Breast epithelium (tissue), 3 donors: ENCODE results near the gene RNASET2.

Source experiments
- POLR2A ChIP-seq: fragments of 450-650 bp; IDR thresholded peaks from one replicate; pipeline ENCODE4 v1.6.1; 2016; ENCODE audit warnings: antibody characterized with exemption, mild to moderate bottlenecking, moderate library complexity
- TF ChIP-seq, protein P1 (sequence below), 3 donors: fragments of 450-650 bp; IDR thresholded peaks; one replicate each; pipeline ENCODE4 v1.5.1; 2016 to 2017; ENCODE audit warnings: antibody characterized with exemption in 3 of 3, mild to moderate bottlenecking in 3 of 3, moderate library complexity in 3 of 3

DNA sequence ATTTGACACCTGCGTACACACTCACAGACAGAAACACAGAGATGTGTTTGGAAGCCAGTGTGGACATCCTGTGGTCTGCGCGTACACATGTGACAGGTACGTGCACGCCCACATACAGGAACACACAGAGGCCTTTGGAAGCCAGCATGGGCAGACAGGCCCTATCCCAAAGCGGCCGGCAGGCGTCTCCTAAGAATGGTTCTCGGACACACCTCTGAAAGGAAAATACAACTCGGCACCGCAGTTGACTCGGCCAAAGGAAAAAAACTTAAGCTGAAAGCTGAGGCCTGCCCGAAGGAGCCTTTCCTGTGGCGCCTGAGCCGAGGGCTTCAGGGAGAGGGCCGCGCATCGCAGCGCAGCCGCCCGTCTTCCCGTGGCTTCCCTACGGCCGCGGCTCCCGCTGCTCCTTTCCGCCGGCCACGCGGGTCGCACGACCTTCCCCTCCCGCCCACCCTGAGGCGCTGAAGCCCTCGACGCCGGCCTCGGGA, 41.5 kb upstream of the RNASET2 start:
- TF ChIP-seq, protein P1, sequence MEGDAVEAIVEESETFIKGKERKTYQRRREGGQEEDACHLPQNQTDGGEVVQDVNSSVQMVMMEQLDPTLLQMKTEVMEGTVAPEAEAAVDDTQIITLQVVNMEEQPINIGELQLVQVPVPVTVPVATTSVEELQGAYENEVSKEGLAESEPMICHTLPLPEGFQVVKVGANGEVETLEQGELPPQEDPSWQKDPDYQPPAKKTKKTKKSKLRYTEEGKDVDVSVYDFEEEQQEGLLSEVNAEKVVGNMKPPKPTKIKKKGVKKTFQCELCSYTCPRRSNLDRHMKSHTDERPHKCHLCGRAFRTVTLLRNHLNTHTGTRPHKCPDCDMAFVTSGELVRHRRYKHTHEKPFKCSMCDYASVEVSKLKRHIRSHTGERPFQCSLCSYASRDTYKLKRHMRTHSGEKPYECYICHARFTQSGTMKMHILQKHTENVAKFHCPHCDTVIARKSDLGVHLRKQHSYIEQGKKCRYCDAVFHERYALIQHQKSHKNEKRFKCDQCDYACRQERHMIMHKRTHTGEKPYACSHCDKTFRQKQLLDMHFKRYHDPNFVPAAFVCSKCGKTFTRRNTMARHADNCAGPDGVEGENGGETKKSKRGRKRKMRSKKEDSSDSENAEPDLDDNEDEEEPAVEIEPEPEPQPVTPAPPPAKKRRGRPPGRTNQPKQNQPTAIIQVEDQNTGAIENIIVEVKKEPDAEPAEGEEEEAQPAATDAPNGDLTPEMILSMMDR (IDR thresholded peaks at IDR 0.05), result peak in 2 of 3 donors; percentile 20 to 42
- TF ChIP-seq POLR2A, result no peak
